Kidney glomerular epithelial cell (primary cell): ENCODE results near the gene NCAM1.

Source experiments
- DNase-seq: peaks from one replicate; lab custom pipeline; 2025; lab: John Stamatoyannopoulos, UW

Gene NCAM1

DNA sequence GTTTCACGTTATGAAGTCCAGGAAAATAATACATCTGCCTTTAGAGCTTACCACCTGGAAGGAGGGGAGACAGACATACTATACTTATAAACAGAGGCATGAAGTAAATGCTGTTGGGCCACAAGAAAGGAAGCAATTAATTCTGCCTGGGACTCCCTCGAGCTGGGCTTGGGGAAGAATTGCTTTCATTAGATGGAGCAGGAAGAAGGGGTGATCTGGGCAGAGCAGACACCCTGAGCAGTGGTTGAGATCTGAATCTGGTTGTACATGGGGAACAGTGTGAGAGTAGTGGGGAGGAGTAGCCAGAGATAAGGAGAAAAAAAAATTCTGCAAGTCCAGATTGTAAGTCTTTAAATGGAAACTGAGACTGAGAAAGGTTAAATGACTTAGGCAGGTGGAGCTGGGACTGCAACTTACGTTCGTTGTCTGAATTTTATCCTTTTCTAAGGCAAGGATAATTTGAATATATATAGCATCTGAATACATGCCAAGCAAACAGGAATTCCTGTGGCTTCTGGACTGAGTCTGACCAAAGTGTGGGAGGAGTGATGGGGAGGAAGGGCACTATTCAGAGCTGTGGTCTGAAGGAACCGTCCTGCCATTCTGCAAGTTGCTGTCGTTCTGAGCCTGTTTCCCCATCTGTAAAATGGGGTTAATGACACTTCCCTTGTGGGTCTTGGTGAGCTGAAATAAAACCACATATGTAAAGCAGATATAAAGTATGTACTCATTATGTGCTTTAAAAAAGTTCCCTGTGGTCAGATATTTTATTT, 7.9 kb downstream of the NCAM1 start:
- peak; percentile 83 for DNase-seq

DNA sequence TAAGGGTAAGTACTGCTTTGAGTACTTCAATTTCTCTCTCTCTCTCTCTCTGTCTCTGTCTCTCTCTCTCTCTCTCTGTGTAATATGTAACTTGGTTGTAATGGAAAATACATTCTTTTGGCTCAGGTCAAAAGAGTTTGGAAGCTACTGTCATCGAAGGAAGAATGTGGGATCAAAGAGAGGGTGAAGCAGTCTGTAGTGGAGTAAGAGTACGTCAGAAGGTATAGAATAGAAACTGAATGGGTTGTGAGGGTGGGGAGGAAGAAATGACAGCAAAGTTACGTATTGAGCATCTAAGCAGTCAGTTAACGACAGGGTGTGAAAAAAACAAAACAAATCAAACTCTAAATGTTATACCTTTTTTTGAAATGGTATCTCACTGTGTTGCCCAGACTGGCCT, 10.0 kb downstream of the NCAM1 start:
- no peak for DNase-seq

DNA sequence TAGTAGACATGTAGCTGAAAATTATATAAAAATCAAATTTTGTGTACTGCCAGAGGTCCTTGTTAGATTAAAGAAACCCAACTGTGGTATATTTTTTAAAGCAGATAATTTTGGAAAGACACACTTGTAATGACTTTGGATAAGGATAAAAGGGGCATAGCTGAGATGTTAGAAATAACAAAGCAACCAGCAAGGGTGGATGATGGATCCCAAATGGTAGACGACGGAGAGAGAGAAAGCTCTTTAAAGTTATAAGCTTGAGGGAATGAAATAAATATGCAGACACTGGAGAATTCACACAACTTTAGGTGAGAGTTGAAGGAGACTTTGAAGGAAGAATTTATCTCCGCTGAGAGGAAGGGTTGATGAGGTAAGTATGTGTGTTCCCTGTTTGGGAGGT, 10.6 kb downstream of the NCAM1 start:
- no peak for DNase-seq

DNA sequence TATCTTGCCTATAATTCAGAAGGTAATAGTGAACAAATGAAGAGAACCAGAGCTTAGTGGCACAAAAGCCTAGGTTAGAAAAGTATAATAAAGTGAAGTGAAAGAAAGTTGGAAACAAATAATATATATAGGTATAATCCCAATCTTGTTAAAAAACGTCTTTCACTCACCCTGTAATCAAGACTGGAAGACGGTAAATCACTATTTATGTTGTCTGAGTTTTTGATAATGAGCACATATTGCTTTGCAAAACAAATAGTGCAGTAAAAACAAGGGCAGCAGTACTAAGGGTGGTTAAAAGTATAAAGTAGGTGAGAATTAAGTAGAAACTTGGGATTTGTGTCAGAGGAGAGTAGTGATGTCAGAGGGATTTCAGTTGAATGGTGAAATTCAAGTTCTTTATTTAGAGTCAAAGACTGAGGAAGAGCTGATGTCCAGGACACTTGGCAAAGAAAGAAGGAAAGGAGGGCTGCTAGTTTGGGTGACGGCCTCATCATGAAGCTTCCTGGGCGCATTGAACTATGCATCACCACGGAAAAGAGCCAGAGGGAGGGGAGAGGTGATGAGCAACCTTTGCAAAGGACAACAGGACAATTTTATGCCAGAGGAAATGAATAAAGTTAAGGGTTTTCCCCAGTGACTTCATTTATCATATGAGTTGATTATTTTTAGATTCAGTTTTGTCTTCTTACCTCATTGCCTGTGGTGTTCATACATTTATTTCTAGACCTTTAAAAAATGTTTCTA, 11.4 kb downstream of the NCAM1 start:
- DNase-seq = no peak

DNA sequence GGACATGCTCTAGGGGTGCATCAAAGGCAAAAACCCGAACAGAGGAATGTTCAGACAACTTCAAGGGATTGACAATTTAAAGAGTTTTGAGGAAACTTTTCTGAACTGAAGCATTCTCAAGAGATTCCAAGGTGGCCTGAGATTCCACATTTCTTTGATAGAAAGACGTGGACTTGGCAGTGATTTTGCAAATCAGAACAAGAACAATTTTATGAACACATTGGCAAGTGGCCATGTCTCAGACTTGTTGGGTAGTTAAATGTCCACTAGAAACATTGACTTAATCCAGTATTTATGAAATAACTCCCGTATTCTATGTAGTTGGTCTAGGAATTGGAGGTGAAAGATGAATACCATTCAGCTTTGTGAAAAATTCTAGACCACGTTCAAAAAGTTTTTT, 13.8 kb downstream of the NCAM1 start:
- no peak for DNase-seq

DNA sequence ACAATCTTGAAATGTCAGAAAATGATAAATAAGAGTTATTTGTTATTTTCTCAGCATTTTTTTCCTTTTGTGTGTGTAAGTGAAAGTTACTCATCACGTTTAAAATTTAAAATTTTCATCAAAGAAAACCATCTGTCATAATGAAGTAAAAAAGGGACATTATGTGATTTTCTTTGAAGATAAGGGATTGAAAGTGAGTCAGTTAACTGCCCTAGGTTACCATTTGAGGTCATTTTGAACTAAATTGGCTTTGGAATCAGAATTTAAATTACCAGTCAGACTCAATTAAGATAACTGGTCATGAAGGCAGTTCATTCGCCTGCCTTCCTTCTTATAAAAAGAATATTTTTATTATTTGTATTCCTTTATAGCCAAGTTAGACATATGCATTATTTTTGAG, 14.3 kb downstream of the NCAM1 start:
- no peak for DNase-seq

DNA sequence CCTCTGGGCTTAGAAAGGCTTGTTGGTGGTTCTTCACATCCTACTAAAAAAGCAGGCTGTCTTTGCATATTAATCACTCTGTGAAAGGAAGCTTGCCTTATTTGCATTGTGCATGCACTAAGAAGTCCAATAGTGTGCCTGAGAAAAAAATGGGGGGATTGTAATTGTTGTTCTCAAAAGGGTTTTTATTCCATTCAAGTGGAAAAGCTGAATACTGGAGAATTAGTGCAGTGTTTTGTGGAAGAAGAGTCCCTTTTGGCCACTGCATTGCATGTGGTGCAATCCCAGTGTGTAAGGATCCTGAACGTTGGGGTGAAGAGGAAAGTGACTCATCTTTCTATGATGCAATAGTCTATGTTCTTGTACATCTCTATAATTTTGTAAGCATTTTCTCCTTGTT, 16.5 kb downstream of the NCAM1 start:
- DNase-seq = no peak

DNA sequence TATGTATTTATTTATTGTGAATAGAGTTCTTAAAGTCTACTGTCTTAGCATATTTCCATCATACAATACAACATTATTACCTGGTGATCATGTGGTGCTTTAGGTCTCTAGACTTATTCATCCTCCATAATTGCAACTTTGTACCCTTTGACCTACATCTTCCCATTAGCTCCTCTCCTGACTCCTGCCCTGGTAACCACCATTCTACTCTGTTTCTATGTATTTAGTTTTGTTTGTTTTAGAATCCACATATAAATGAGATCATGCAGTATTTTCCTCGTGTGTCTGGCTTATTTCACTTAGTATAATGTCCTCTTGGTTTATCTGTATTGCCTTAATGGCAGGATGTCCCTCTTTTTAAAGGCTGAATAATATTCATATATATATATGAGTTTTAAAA, 22.7 kb downstream of the NCAM1 start:
- DNase-seq = no peak

DNA sequence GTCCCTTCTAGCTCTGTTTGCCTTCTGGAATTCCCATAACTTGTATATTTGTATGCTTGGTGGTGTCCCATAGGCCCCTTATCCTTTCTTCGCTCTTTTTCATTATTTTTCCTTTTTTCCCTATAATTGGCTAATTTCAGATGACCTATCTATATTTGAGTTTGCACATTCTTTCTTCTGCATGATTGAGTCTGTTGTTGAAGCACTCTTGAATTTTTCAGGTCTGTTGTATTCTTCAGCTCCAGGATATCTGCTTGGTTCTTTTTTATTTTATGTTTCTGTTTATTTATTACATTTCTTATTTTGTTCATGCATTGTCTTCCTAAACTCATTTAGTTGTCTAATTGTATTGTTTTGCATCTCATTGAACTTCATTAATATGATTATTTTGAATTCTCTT, 28.0 kb downstream of the NCAM1 start:
- DNase-seq = no peak

DNA sequence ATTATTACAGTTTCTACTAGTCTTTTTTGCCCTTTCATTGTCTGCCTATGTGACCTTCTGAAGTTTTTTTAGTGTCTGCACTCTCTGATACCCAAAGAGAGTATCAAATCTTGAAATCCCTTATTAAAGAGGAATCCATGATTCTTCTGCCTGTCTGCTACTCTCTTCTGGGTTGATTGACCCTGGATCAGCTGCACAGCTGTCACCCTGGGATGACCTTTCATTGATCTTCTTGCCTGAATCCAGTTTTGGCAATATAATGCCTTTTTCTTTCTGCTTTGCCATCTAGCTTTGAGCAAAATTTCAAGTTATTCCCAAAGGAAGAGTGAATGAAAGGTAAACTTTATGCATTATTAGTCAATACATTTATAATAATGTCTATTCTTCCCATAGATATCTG, 32.6 kb downstream of the NCAM1 start:
- no peak for DNase-seq

DNA sequence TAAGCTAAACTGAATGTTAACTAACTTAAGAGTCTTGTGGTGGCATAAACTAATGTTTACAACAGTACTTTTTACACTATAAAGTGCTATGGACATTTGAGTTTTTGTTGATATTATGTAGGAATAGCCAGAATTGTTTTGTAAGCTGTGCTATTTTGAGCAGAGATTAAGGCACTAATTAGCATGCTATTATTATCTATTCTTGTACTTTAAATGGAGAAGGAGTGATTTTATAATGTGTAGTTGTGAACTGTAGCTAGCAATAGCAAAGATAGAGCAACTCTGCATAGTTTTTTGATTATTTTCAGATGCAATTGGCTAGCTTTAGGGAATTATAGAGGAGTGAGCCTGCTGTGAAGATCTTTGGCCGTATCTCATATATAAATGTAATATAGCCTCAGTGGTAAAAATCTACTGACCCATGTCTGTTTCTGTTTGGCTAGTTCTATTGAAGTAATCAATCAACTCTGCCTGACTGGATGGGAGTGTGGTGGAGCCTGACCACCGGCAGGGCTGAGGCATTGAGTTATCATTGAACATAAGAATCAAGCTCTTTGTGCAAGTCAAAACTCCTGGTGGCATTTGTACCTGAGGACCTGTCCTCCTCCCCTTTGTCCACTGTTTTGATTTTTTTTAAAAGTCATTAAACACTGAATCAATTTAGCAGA, 34.3 kb downstream of the NCAM1 start:
- no peak for DNase-seq

DNA sequence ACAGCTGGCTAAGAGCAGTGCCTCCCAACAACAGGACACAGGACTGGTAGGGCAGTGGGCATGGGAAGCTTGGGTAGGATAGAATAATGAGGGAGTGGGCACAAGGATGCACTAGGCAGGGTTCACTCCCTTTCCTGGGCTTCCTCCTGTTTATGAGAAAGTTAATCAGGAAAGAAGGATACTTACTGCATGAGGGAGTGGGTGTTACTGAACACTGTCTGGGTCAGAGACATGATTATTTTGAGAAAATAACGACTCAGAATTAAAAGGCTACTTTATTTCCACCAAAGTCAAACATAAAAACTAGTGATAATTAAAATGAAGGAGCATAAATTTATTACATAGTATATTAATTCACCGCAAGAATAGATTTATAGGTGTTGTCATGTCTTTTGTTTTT, 35.8 kb downstream of the NCAM1 start:
- no peak for DNase-seq

DNA sequence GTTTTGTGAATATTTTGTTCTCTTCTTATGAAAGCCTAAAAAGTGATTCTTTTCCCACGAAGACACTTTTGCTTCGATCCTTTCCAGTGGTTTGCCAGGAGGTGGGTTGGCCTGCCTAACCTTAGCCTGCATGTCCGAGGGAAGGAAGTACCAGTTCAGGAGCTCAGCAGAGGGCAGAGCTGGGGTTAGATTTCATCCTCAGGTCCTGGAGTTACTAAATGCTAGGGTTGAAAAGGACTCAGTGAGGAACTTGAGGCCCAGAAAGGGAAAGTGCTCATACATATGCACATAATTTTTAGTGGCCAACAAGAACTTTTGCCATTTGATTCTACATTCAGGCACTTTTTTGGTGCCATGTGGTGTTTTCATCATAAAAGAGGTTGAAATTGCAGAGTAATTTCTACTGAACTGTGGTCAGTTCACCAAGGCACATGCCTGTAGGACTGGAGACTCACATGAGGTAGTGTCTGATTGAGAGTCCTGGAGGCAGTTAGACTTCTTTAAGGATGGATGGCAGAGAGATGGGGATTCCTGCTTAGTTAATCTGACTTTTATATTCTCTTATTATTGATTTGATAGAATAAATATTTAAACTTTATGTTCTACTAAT, 36.7 kb downstream of the NCAM1 start:
- DNase-seq = no peak

DNA sequence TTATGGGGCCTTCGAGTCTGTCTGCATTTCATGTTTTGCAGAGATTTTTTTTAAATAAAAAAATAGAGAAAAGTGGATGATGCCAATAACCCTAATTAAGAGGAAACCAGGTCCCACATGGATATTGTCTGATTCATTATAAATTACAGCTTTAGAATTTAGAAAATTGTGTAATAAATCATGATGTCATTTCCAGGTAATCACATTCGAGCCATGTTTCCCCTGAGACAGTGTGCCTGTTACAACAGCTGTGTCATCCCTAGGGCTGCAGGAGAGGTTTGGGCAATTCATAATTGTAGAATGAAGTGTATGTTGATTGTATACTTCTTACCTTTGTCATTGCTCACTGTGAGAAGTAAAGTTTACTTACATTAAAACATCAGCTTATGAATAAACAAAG, 38.3 kb downstream of the NCAM1 start:
- no peak for DNase-seq

DNA sequence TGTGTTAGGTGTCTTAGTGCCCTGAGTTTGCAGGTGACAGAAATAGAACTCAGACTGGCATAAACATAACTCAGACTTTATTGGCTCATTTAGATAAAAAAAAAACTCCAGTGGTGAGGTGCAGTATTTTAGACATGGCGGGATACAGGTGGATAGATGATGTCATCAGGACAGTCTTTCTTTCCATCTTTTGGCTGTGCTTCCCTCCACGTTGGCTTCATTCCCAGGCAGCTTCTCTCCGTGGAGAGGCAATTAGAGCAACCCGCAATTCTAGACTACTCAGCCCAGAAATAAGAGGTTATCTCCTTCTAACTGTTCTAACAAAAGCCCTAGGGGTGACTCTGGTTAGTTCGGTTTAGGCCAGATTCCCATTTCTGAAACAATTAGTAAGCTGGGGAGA, 40.5 kb downstream of the NCAM1 start:
- no peak for DNase-seq

DNA sequence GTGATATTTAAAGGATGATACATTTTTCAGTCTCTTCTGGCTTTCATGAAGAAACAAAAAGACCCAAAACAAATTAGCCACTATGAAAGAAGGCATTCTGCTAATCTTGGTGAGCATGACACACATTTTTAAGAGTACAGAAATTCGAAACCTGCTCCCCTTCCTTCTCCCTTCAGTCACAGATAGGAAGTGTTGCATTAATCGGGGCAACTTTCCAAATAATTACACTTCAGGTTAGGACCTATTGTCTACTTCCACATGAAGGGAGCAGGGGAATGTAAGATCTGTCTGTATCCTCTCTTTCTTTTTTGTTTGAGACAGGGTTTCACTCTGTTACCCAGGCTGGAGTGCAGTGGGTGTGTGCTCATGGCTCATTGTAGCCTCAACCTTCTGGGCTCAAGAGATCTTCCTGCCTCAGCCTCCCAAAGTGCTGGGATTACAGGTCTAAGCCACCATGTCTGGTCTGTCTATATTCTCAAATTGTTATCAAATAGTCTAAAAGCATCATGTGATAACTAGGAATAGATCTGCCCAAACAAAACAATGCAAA, 45.8 kb downstream of the NCAM1 start:
- DNase-seq = no peak

DNA sequence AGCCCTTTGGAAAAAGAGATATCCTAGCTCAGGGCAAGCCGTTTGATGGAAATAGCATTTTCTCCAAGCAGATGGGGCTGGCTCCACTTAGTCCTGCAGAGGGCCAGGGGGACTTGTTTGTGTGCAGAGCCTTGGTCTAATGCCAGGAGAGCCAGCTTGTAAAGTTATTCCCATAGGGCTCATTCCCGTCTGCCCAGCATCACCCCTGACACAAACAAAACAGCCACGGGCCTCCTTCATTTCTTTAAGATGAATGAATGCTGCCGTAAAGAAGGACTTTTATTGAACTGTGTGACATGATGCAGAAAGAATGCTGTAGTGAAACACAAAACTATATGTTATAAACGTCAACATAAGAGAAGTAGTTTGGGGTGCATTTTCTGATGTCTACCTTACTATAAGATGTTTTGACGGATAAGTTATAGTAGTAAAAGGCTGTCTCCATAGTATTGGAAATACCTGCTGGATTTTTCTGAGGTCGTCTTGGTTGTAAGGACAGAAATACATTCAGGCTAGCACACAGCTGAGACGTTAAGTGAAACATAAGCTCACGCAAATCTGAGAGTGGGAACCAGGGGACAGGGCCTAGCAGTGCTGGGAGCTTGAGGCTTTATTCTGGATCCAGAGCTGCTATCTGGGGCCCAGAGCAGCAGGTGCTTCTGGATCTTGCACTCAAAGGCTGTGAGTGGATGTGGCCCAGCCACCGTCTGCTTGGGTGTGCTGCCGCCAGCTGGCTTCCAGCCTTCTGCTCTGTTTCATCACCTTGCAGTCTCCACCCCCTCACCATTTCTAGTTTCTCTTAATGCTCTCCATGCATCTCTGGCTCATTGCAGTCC, 53.3 kb downstream of the NCAM1 start:
- no peak for DNase-seq

DNA sequence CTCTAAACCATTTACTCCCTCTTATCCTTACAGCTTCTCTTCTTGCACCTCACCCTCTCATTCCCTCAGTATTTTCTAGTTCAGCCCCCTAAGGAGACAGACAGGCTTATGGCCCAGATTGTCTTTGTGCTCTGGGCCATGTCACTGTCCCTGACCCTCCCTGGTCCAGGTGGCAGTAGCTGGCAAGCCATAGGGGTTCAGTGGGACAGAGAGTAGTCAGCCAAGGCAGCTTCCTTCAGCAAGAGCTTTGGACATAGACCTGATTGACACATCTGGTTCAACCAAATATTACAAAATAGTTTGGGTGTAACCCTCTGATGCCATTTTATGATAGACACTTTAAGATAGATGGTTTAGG, 53.9 kb downstream of the NCAM1 start:
- no peak for DNase-seq

DNA sequence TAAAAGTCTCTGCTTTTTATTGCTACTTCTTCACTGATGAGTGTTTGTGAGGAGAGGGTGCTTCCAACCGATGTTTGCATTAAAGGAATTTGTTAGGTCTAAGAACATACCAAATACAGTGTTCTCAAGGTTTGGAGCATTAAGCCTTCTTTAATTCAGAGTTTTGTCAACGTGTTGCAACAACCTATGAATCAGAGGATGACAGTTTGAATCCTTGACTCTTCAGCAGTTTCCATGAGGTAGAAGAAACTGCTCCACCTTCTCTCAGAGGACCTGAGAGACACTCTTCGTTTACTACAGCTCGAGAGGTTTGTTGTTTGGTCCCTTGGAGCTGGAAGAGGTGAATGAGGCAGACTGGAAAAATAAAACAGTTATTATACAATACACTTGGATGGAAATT, 55.7 kb downstream of the NCAM1 start:
- no peak for DNase-seq

DNA sequence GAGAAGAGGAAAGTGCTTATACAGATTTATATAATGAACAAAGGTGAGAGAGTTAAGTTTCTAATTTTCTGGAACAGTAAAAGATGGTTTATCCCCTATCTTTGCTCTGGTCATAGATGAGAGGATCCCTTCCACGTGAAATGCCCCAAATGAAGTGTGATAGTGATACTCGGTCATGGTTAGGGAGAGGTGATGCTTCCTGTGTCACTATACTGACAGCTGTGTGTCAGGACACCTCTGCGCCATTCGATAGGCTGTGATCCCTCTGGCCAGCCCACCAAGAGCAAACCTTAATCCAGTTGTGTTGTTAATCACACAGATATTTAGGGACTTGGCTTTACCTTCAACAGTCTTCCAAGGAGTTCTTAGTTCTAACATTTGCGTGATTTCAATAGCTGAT, 57.7 kb downstream of the NCAM1 start:
- no peak for DNase-seq

DNA sequence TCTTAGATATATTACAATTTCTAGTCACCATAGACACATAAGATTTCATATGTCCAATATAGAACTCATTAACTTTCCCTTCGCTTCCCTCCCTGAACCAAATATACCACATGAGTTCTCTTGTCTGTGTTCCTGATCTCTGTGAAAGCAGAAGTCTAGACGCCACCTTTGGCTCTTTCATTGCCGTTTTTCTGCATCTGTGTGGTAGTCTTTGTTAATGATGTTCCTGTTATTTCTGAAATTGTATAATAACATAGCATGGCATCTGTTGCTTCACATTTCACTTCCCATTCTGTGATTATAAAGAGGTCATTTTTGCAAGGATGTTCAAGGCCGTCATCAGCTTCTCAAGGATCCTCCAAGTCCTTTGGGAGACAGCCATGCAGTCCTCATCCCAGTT, 58.5 kb downstream of the NCAM1 start:
- no peak for DNase-seq

DNA sequence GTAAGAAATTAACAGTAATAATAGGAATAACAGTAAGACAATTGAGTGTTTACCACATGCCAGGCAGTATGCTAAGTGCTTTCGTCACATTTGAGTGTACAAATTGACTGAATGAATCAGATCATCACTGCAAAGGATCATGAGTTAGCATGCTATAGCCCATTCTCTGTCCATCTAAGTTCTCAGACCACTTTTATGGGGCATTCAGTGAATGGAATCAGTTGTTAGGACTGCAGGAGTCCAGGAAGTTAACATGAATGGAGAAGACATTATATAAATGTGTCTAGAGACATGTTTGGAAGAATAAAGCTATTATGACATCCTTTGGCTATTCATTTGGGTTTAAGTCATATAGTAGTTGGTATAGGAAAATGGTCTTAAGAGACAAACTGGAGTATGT, 59.9 kb downstream of the NCAM1 start:
- DNase-seq = no peak
